ENCODE results near the gene PRPF39. TPM values are rescaled to one million over a fixed set of nuclear protein-coding genes. Genes with fewer than 3 reads are reported as not detected.

Gene PRPF39
- total RNA-seq, 2 donors from 2014 or later, result 62.7 to 65.5 TPM

Other genes with a start within 250 kb of the PRPF39 start
- gene KLHL28, start 122.2 kb upstream of the PRPF39 start, total RNA-seq, result 10 to 100 TPM; 53.3 to 59.2 TPM
- 10 to 100 TPM; 16.8 to 17.4 TPM for gene TOGARAM1, start 121.9 kb upstream of the PRPF39 start, total RNA-seq
- gene FKBP3, start 50.4 kb downstream of the PRPF39 start, total RNA-seq, result 10 to 100 TPM; 30.1 to 31.4 TPM
- 1 to 10 TPM; 7.9 to 8.9 TPM for gene FANCM, start 51.8 kb downstream of the PRPF39 start, total RNA-seq
- 10 to 100 TPM; 35.2 to 53.8 TPM for gene MIS18BP1, start 169.1 kb downstream of the PRPF39 start, total RNA-seq